CD4-positive, alpha-beta T cell treated with Interleukin-15 for 1 hour (primary cell): ENCODE data around the gene ROBO1.

Source experiments
- DNase-seq: peaks from one replicate; pipeline ENCODE4 v3.0.0-alpha.2; 2020

Gene ROBO1

GRCh38 chr3:79148786-79149185, 619.0 kb downstream of the ROBO1 start:
- DNase-seq, result no peak

- DNase-seq, result no peak
Observed at GRCh38 chr3:79146024-79146423, 621.8 kb downstream of the ROBO1 start.

- no peak for DNase-seq
Observed at GRCh38 chr3:79140708-79141107, 627.1 kb downstream of the ROBO1 start.

GRCh38 chr3:79139395-79140068, 628.3 kb downstream of the ROBO1 start:
- no peak for DNase-seq

GRCh38 chr3:79125313-79125984, 642.3 kb downstream of the ROBO1 start:
- DNase-seq, result no peak

GRCh38 chr3:79115458-79115857, 652.3 kb downstream of the ROBO1 start:
- DNase-seq, result no peak

- no peak for DNase-seq
Observed at GRCh38 chr3:79113876-79114275, 653.9 kb downstream of the ROBO1 start.

GRCh38 chr3:79111375-79112052, 656.3 kb downstream of the ROBO1 start:
- no peak for DNase-seq

GRCh38 chr3:79109754-79110153, 658.0 kb downstream of the ROBO1 start:
- DNase-seq, result no peak

- no peak for DNase-seq
Observed at GRCh38 chr3:79103307-79103706, 664.5 kb downstream of the ROBO1 start.

- no peak for DNase-seq
Observed at GRCh38 chr3:79097964-79098660, 669.7 kb downstream of the ROBO1 start.

- DNase-seq, result no peak
Observed at GRCh38 chr3:79094654-79095053, 673.1 kb downstream of the ROBO1 start.

GRCh38 chr3:79086514-79086913, 681.3 kb downstream of the ROBO1 start:
- no peak for DNase-seq

GRCh38 chr3:79085171-79085570, 682.6 kb downstream of the ROBO1 start:
- DNase-seq, result no peak

GRCh38 chr3:79081335-79081734, 686.5 kb downstream of the ROBO1 start:
- no peak for DNase-seq

GRCh38 chr3:79074558-79074957, 693.2 kb downstream of the ROBO1 start:
- no peak for DNase-seq

- DNase-seq, result no peak
Observed at GRCh38 chr3:79067734-79068133, 700.1 kb downstream of the ROBO1 start.

- DNase-seq, result no peak
Observed at GRCh38 chr3:79066481-79066880, 701.3 kb downstream of the ROBO1 start.

GRCh38 chr3:79063624-79064023, 704.2 kb downstream of the ROBO1 start:
- DNase-seq, result no peak

GRCh38 chr3:79057756-79058155, 710.0 kb downstream of the ROBO1 start:
- no peak for DNase-seq

GRCh38 chr3:79056498-79056897, 711.3 kb downstream of the ROBO1 start:
- no peak for DNase-seq

- no peak for DNase-seq
Observed at GRCh38 chr3:79052054-79052681, 715.6 kb downstream of the ROBO1 start.

GRCh38 chr3:79047581-79047980, 720.2 kb downstream of the ROBO1 start:
- no peak for DNase-seq
